GM18502 (cell line): ENCODE data around the gene SPATA6.

Experiments
- ATAC-seq: cut with Tn5 transposase; IDR thresholded peaks from one replicate; pipeline ENCODE4 v1.9.1; 2021; ENCODE audit warnings: mild to moderate bottlenecking; ENCODE audit not compliant: unreplicated experiment, poor library complexity

The SPATA6 gene

DNA sequence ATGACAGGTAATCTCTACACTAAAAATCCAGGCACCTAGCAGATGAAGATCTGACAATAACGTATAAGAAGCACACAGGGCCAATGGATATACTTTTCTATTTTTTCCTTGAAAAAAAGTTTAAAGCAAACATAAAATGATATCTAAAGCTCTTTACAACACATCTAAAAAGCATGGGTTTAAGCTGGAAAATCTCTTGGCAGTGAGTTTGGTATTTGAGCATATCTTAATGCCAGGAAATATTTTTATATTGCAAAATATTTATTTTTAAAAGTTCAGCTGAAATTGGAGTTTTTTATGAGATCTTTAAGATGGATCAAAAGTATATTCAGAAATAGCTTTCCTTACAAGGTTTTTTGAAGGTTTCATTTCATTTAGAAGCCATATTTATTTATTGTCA lies 209.0 kb downstream of the SPATA6 start:
- no peak for ATAC-seq

DNA sequence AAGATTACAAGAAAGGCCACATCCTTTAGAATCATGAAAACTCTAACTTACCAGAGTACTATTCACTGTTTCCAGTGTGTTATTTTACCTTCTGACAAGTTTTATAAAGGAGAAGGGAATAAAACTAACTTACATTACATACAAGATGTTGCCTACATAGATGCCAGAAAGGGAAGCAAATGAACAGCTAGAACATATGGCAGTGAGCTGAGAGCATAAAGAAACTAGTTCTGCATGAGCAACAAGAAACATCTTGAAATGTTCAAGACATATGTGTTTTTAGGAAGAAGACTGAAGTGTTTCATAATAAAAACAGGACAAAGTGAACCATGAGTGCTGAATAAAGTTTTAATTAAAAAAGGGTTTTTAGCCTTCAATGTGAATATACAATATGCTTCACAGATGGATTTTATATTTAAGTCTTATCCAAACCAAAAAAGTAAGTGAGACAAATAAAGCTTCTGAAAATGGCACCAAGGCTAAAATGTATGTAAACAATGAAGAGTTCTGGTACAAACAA lies 210.1 kb downstream of the SPATA6 start:
- no peak for ATAC-seq

DNA sequence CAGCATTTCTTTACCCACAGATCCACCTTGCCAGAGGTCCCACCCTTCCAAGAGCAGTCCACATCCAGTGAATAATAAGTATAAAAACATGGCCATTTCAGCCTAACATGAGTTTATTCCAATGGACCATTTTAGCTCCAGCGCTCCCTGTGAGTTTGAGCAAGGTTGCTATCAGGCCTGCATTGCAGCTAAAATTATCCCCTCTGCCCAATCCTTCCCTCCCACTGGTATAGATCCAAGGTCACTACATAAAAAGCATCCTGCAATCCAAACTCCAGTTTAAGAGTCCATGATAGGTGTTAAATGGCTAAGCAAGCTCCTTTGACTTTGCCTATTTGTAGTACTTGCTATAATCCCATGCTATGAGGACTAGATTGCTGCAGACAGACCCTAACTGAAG lies 213.9 kb downstream of the SPATA6 start:
- ATAC-seq: no peak

- ATAC-seq: no peak
Observed at GRCh38 chr1:48254254-48254653, 217.8 kb downstream of the SPATA6 start.

GRCh38 chr1:48251821-48252220 lies 220.2 kb downstream of the SPATA6 start:
- no peak for ATAC-seq

DNA sequence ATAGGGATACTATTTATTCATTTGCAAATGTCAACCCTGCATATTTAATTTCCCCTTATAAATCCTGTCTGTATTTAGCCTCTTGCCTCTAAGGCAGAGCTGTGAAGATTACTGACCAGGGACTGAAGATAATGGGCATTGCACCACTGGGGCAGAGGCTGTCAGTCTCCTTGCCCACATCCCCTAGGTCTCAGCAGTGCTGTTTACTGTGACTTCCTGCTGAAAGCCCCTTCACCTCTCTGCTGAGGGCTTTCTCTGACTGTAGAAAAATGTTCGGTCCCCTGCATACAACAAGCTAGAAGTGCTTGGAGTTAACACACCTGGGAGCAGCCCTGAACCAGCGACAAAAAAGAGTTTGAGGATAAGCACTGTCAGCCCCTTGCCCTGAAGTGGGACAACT lies 220.7 kb downstream of the SPATA6 start:
- no peak for ATAC-seq

- ATAC-seq: no peak
Observed at GRCh38 chr1:48250572-48250971, 221.4 kb downstream of the SPATA6 start.

DNA sequence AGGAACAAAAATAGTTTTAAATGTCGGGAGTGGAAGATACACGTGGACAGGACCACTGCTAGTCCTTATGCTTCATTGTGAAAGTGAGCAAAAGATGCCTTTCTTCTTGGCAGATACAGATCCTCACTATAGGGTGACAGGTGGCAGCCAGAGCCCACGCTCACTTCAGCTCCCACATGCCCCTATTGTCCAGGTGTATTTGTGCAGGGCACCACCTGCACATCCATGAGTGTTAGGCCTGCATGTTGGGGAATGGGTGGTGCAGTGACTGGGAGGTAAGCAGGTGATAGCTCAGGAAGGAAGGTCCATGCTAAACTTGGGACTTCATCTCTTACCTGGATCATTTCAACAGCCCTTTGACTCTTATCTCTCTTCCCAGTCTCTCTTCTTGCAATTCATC lies 222.1 kb downstream of the SPATA6 start:
- ATAC-seq: no peak

GRCh38 chr1:48248356-48248755 lies 223.6 kb downstream of the SPATA6 start:
- no peak for ATAC-seq

GRCh38 chr1:48246727-48247126 lies 225.3 kb downstream of the SPATA6 start:
- no peak for ATAC-seq
